Endothelial cell of umbilical vein (primary cell): ENCODE results near the gene PAFAH2. TPM values are rescaled to one million over a fixed set of nuclear protein-coding genes. Genes with fewer than 3 reads are reported as not detected.

Source experiments
- BruUV-seq: library from RNA; stranded (reverse); fragments of 400-500 nt; replicated peaks from 2 replicates; lab custom pipeline; 2021; lab: Mats Ljungman, UMichigan
- CTCF ChIA-PET: fragments of 300-600, 350-600 bp; sonication (Branson Sonifier 250); formaldehyde crosslinking; loops from one replicate; lab custom pipeline; 2021; ENCODE audit warnings: antibody characterized with exemption, inconsistent platforms; lab: Charles Lee
- POLR2A ChIA-PET: fragments of 300-600, 350-600 bp; sonication (Branson Sonifier 250); formaldehyde crosslinking; loops from one replicate; lab custom pipeline; 2021; ENCODE audit warnings: antibody characterized with exemption, inconsistent platforms; lab: Charles Lee
- DNase-seq: peaks from one replicate; pipeline ENCODE4 v3.0.0-alpha.2; 2011; ENCODE audit warnings: low read depth, low spot score
- FAIRE-seq: peaks from 2 replicates; lab custom pipeline; 2011; peaks lifted over from hg19 to GRCh38; lab: Jason Lieb, UNC
- H2AFZ ChIP-seq: 2 replicates; pipeline ENCODE4 v1.6.0; 2012; ENCODE audit warnings: low read depth, low read length, control low read depth, inconsistent platforms
- H3K27ac ChIP-seq: 2 replicates; pipeline ENCODE4 v1.5.1; 2011; ENCODE audit warnings: low read depth, mild to moderate bottlenecking, control low read depth, low read length, moderate library complexity; ENCODE audit not compliant: insufficient read depth
- H3K27me3 ChIP-seq, 2 experiments: 2 replicates each; pipeline versions ENCODE4 v1.6.0 to v1.6.1; 2011; ENCODE audit warnings: low read length in 2 of 2, mixed read lengths in 1 of 2; ENCODE audit not compliant: control insufficient read depth in 2 of 2, insufficient read depth in 2 of 2
- H3K36me3 ChIP-seq, 2 experiments: 2 replicates in 1 of 2; 3 replicates in 1 of 2; pipeline ENCODE4 v1.5.1; 2011; ENCODE audit warnings: low read length in 2 of 2, mild to moderate bottlenecking in 1 of 2, moderate library complexity in 1 of 2; ENCODE audit not compliant: control insufficient read depth in 2 of 2, insufficient read depth in 2 of 2; ENCODE audit errors: extremely low read depth in 1 of 2
- H3K4me1 ChIP-seq: 3 replicates; pipeline ENCODE4 v1.5.1; 2011; ENCODE audit warnings: mild to moderate bottlenecking, low read length; ENCODE audit not compliant: control insufficient read depth, insufficient read depth; ENCODE audit errors: extremely low read depth
- H3K4me2 ChIP-seq: 2 replicates; pipeline ENCODE4 v1.6.1; 2011; ENCODE audit warnings: low read length, control low read depth, mixed read lengths; ENCODE audit not compliant: insufficient read depth
- H3K4me3 ChIP-seq, 3 experiments: fragments of 200-600 bp in 1 of 3; sonication (generic), shearing (Covaris generic) in 1 of 3; replicated peaks in 1 of 3; 2 replicates each; pipeline ENCODE4 v1.5.1; 2011 to 2016; ENCODE audit warnings: control low read depth in 3 of 3, low read length in 3 of 3, mild to moderate bottlenecking in 2 of 3, inconsistent platforms in 1 of 3, low read depth in 1 of 3, moderate library complexity in 1 of 3; ENCODE audit not compliant: insufficient read depth in 1 of 3
- H3K79me2 ChIP-seq: 2 replicates; pipeline ENCODE4 v1.6.0; 2012; ENCODE audit warnings: low read length, inconsistent platforms; ENCODE audit not compliant: control insufficient read depth, insufficient read depth
- H3K9ac ChIP-seq: replicated peaks from 2 replicates; pipeline ENCODE3; 2011; ENCODE audit warnings: low read length, control low read depth; ENCODE audit not compliant: insufficient read depth; ENCODE audit errors: extremely low read depth
- H3K9me1 ChIP-seq: replicated peaks from 3 replicates; pipeline ENCODE4 v1.6.0; 2011; ENCODE audit warnings: mild to moderate bottlenecking, low read length; ENCODE audit not compliant: control insufficient read depth, insufficient read depth; ENCODE audit errors: extremely low read depth
- H3K9me3 ChIP-seq: replicated peaks from 2 replicates; pipeline ENCODE4 v1.5.1; 2012; ENCODE audit warnings: low read length, inconsistent platforms; ENCODE audit not compliant: control insufficient read depth, insufficient read depth
- H4K20me1 ChIP-seq: replicated peaks from 2 replicates; pipeline ENCODE3; 2011; ENCODE audit warnings: mild to moderate bottlenecking, low read length; ENCODE audit not compliant: control insufficient read depth, insufficient read depth; ENCODE audit errors: extremely low read depth
- EZH2 ChIP-seq: IDR thresholded peaks from 2 replicates; pipeline ENCODE4 v1.6.1; 2012; ENCODE audit warnings: borderline replicate concordance, low read depth, mild to moderate bottlenecking, moderate library complexity, low read length, inconsistent platforms; ENCODE audit not compliant: severe bottlenecking
- FOS ChIP-seq: IDR thresholded peaks from 2 replicates; pipeline ENCODE4 v1.6.1; 2011; ENCODE audit warnings: mild to moderate bottlenecking, low read length, moderate library complexity, borderline replicate concordance; ENCODE audit not compliant: insufficient read depth
- GATA2 ChIP-seq: IDR thresholded peaks from 2 replicates; pipeline ENCODE4 v1.7.0; 2011; ENCODE audit warnings: low read depth, mild to moderate bottlenecking, moderate library complexity, mixed read lengths, low read length; ENCODE audit not compliant: insufficient read length, insufficient read depth
- JUN ChIP-seq: IDR thresholded peaks from 2 replicates; pipeline ENCODE4 v1.6.1; 2011; ENCODE audit warnings: borderline replicate concordance, low read depth; ENCODE audit not compliant: insufficient read length, insufficient read depth
- POLR2A ChIP-seq: IDR thresholded peaks from 2 replicates; pipeline ENCODE4 v1.6.1; 2012; ENCODE audit warnings: low read depth, mild to moderate bottlenecking, control low read depth, low read length
- POLR2AphosphoS5 ChIP-seq: IDR thresholded peaks from 2 replicates; pipeline ENCODE4 v1.6.1; 2012; ENCODE audit warnings: low read depth, mild to moderate bottlenecking, control low read depth, low read length, moderate library complexity; ENCODE audit not compliant: insufficient read depth
- dilution Hi-C: fragments of 300-500 bp; cut with MboI; formaldehyde crosslinking; loops from one replicate; pipeline ENCODE4 v1.15.0; 2019; ENCODE audit warnings: low sequenced_read_pairs; ENCODE audit not compliant: extremely low pct_ligation_motif_present
- intact Hi-C: fragments of 100-400 bp; cut with micrococcal nuclease; formaldehyde crosslinking; loops from one replicate; pipeline ENCODE4 v1.10.0; 2022
- polyA plus RNA-seq, 4 experiments: library from polyadenylated mRNA; depleted of rRNA in 3 of 4; stranded (reverse) in 3 of 4; unstranded in 1 of 4; fragments of >200 nt; gene quantifications; 2 replicates each; pipeline versions ENCODE4 v1.2.1 to v1.2.3, GENCODE V29; 2011 to 2012; ENCODE audit warnings: missing spikeins in 1 of 4
- total RNA-seq: library from RNA; stranded (reverse); gene quantifications from 2 replicates; pipeline ENCODE4 v1.2.3, GENCODE V29; 2021
- TF ChIP-seq, protein P1 (sequence below), 2 donors: IDR thresholded peaks; 1 replicate in 1 of 2; 2 replicates in 1 of 2; pipeline ENCODE4 v1.5.1; 2011; ENCODE audit warnings: low read length in 2 of 2, mild to moderate bottlenecking in 2 of 2, moderate library complexity in 2 of 2, control low read depth in 1 of 2, inconsistent platforms in 1 of 2, low read depth in 1 of 2; ENCODE audit not compliant: insufficient read depth in 1 of 2; ENCODE audit errors: extremely low read depth in 1 of 2
- TF ChIP-seq, protein P2 (sequence below): IDR thresholded peaks from 2 replicates; pipeline ENCODE4 v1.6.1; 2011; ENCODE audit not compliant: insufficient read depth, insufficient read length

PAFAH2 gene
- total and polyA plus RNA-seq, 2 donors (not counting 3 experiments of a cell fraction or from before 2014, with no cell fraction given): 6.0 to 6.9 TPM

DNA sequence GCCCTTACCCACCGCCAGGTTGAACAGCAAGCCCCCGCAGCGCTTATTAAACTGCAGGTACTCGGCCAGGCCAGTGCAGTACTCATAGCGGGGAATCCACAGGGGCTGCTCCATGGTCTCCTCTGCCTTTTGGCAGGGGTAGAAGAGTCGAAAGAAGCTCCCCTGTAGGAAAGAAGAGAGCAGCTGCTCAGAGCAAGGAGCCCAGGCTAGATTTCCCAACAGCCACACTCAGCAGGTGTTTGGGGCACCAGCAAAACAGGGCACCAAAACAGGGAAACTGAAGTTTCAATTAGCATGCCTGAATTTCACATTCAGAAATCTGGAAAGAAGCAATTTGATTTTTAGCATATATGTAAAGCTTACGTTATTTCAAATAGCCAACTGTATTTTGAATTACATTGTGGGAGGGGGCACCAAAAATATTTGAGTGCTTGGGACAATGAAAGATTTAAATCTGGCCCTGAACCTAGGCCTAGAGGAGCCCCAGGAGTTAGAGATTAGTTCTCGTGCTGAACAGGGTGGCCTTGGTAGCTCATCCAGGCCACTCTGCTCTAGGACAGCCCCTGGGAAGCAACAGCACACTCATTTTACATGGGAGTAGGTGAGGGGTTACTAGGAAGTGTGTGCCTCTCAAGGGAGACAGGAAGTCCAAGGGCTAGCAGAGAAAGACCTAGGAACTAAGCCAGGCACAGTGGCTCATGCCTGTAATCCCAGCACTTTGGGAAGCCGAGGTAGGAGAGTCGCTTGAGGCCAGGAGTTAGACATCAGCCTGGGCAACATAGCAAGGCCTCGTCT lies 8.2 kb downstream of the PAFAH2 start:
- no peaks in the 10 kb centered on the region for H3K9me1 ChIP-seq
- no peak overlapping the region for H3K27ac ChIP-seq
- DNase-seq (no peak), FAIRE-seq (no peak)
- H2AFZ ChIP-seq: no peak overlapping the region
- TF ChIP-seq, protein P1, sequence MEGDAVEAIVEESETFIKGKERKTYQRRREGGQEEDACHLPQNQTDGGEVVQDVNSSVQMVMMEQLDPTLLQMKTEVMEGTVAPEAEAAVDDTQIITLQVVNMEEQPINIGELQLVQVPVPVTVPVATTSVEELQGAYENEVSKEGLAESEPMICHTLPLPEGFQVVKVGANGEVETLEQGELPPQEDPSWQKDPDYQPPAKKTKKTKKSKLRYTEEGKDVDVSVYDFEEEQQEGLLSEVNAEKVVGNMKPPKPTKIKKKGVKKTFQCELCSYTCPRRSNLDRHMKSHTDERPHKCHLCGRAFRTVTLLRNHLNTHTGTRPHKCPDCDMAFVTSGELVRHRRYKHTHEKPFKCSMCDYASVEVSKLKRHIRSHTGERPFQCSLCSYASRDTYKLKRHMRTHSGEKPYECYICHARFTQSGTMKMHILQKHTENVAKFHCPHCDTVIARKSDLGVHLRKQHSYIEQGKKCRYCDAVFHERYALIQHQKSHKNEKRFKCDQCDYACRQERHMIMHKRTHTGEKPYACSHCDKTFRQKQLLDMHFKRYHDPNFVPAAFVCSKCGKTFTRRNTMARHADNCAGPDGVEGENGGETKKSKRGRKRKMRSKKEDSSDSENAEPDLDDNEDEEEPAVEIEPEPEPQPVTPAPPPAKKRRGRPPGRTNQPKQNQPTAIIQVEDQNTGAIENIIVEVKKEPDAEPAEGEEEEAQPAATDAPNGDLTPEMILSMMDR (IDR thresholded peaks at IDR 0.05; ENCODE audit: extremely low read depth in 1 of 2, insufficient read depth in 1 of 2, low read depth in 1 of 2, low read length in 2 of 2): no peak
- TF ChIP-seq GATA2 (no peak), EZH2 (no peak), JUN (no peak), FOS (no peak), POLR2A (no peak), POLR2AphosphoS5 (no peak)
- TF ChIP-seq, protein P2, sequence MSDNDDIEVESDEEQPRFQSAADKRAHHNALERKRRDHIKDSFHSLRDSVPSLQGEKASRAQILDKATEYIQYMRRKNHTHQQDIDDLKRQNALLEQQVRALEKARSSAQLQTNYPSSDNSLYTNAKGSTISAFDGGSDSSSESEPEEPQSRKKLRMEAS: no peak
- no peaks in the 10 kb centered on the region for H3K27me3 ChIP-seq
- no peaks in the 10 kb centered on the region for H3K4me1 ChIP-seq
- no peak overlapping the region for H3K9ac ChIP-seq
- H3K79me2 ChIP-seq: no peaks in the 10 kb centered on the region
- ChIA-PET CTCF (interaction anchor here (0.8 to 5.2 kb wide), 5 partner anchors 8 to 94 kb away, joined by 3 to 26 read pairs (median 4); partner anchors contain the start of gene PAFAH2), POLR2A (no interaction called here)
- dilution Hi-C loops: loop anchor here (25.0 kb wide), 1 partner anchor 102 kb away; the partner anchor contains the start of gene PAQR7
- H3K4me3 ChIP-seq: no peak overlapping the region
- intact Hi-C loops: no loop called here
- no TSS peak for BruUV-seq
- H3K36me3 ChIP-seq: no peaks in the 10 kb centered on the region
- H4K20me1 ChIP-seq: no peaks in the 10 kb centered on the region
- H3K9me3 ChIP-seq: no peaks in the 10 kb centered on the region
- no peak overlapping the region for H3K4me2 ChIP-seq
